HL-60 (cell line): ENCODE results near the gene RBM18.

Source experiments
- DNase-seq, 2 experiments: peaks; one replicate each; pipeline ENCODE4 v3.0.0-alpha.2; 2010 to 2020; ENCODE audit warnings: low read depth in 1 of 2, low spot score in 1 of 2
- H3K27ac ChIP-seq: fragments of 250-450 bp; sonication (Bioruptor Pico); replicated peaks from 2 replicates; pipeline ENCODE4 v1.5.1; 2020; ENCODE audit warnings: mild to moderate bottlenecking, moderate library complexity
- H3K27me3 ChIP-seq: fragments of 250-450 bp; sonication (Bioruptor Pico); 2 replicates; pipeline ENCODE4 v1.5.1; 2021; ENCODE audit warnings: mild to moderate bottlenecking, moderate library complexity; ENCODE audit not compliant: insufficient read depth, poor library complexity, severe bottlenecking
- H3K4me3 ChIP-seq: replicated peaks from 2 replicates; pipeline ENCODE4 v1.5.1; 2011; ENCODE audit warnings: mild to moderate bottlenecking, control low read depth, low read length; ENCODE audit not compliant: insufficient read depth
- GABPA ChIP-seq: IDR thresholded peaks from 2 replicates; pipeline ENCODE4 v1.6.1; 2012; ENCODE audit warnings: low read depth
- POLR2AphosphoS5 ChIP-seq: IDR thresholded peaks from 2 replicates; pipeline ENCODE4 v1.6.1; 2012; ENCODE audit warnings: low read depth
- SPI1 ChIP-seq: IDR thresholded peaks from 2 replicates; pipeline ENCODE4 v1.6.1; 2012; ENCODE audit warnings: low read depth, mild to moderate bottlenecking, borderline replicate concordance
- TF ChIP-seq, protein P1 (sequence below): IDR thresholded peaks from one replicate; pipeline ENCODE4 v1.5.1; 2011; ENCODE audit warnings: low read length, control low read depth, inconsistent platforms; ENCODE audit not compliant: insufficient read depth
- TF ChIP-seq, protein P2 (sequence below): IDR thresholded peaks from 2 replicates; pipeline ENCODE4 v1.6.1; 2012; ENCODE audit warnings: low read depth; ENCODE audit not compliant: insufficient replicate concordance

The RBM18 gene

GRCh38 chr9:122226142-122226757 is 38.4 kb downstream of the RBM18 start:
- Histone ChIP-seq H3K27me3 (peaks cover 76% of the 10 kb centered on the region), H3K4me3 (no peak overlapping the region), H3K27ac (no peak overlapping the region)
- DNase-seq = no peak
- TF ChIP-seq GABPA = no peak
- TF ChIP-seq POLR2AphosphoS5 = no peak
- no peak for TF ChIP-seq SPI1
- TF ChIP-seq, protein P1, sequence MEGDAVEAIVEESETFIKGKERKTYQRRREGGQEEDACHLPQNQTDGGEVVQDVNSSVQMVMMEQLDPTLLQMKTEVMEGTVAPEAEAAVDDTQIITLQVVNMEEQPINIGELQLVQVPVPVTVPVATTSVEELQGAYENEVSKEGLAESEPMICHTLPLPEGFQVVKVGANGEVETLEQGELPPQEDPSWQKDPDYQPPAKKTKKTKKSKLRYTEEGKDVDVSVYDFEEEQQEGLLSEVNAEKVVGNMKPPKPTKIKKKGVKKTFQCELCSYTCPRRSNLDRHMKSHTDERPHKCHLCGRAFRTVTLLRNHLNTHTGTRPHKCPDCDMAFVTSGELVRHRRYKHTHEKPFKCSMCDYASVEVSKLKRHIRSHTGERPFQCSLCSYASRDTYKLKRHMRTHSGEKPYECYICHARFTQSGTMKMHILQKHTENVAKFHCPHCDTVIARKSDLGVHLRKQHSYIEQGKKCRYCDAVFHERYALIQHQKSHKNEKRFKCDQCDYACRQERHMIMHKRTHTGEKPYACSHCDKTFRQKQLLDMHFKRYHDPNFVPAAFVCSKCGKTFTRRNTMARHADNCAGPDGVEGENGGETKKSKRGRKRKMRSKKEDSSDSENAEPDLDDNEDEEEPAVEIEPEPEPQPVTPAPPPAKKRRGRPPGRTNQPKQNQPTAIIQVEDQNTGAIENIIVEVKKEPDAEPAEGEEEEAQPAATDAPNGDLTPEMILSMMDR = no peak
- TF ChIP-seq, protein P2, sequence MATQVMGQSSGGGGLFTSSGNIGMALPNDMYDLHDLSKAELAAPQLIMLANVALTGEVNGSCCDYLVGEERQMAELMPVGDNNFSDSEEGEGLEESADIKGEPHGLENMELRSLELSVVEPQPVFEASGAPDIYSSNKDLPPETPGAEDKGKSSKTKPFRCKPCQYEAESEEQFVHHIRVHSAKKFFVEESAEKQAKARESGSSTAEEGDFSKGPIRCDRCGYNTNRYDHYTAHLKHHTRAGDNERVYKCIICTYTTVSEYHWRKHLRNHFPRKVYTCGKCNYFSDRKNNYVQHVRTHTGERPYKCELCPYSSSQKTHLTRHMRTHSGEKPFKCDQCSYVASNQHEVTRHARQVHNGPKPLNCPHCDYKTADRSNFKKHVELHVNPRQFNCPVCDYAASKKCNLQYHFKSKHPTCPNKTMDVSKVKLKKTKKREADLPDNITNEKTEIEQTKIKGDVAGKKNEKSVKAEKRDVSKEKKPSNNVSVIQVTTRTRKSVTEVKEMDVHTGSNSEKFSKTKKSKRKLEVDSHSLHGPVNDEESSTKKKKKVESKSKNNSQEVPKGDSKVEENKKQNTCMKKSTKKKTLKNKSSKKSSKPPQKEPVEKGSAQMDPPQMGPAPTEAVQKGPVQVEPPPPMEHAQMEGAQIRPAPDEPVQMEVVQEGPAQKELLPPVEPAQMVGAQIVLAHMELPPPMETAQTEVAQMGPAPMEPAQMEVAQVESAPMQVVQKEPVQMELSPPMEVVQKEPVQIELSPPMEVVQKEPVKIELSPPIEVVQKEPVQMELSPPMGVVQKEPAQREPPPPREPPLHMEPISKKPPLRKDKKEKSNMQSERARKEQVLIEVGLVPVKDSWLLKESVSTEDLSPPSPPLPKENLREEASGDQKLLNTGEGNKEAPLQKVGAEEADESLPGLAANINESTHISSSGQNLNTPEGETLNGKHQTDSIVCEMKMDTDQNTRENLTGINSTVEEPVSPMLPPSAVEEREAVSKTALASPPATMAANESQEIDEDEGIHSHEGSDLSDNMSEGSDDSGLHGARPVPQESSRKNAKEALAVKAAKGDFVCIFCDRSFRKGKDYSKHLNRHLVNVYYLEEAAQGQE = no peak

DNA sequence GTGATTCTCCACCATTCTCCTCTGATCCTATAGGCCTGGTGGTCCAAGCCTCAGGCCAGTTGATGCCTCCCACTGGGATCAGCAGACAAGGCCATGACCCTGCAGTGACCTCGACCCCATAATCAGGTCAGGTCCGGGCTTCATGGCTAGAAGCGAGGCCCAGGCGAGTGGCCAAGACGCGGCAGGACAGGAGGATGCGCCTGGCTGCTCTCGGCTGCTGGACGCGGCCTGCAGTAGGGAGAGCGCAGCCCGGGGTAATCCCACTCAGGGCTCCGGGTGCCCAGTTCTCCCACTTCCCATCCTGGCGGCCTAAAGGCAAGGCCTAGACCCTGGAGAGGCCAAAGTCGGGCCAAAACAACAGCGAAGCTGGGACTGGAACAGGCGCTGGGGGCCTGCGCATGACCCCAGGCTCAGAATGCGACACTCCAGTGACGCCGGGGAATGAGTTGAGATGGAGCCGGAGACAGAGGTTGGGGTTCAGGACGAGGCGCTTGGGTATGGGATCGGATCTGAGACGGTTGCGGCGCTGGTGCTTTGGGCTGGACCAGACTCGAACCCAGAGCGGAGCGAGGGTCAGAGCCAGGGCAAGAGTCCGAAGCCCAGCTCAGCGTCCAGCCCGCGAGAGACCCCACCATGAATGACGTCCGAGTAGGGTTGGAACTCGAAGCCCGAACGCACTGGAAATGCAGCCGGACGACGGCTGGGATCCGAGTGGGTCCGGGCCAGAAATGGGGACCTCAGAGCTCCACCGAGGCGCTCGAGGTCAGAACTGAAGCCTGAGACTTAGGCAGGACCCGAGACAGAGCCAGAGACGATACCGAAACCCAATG is 39.1 kb downstream of the RBM18 start:
- H3K4me3 ChIP-seq = no peak overlapping the region
- H3K27me3 ChIP-seq = peaks cover 76% of the 10 kb centered on the region

GRCh38 chr9:122223435-122223834 is 41.2 kb downstream of the RBM18 start:
- peaks cover 79% of the 10 kb centered on the region for H3K27me3 ChIP-seq
- no peak for DNase-seq
- H3K4me3 ChIP-seq = no peak overlapping the region
- no peak overlapping the region for H3K27ac ChIP-seq
- TF ChIP-seq SPI1 (no peak), GABPA (no peak), POLR2AphosphoS5 (no peak)
- TF ChIP-seq, protein P2 = no peak
- TF ChIP-seq, protein P1 = no peak

More for the DNA sequence above, 39.1 kb downstream of the RBM18 start:
- DNase-seq = no peak
- TF ChIP-seq GABPA (no peak), SPI1 (no peak), POLR2AphosphoS5 (no peak)
- TF ChIP-seq, protein P2 = no peak
- TF ChIP-seq, protein P1 = no peak
- no peak overlapping the region for H3K27ac ChIP-seq
